Upper lobe of left lung (tissue), 6 donors: Measurements from ENCODE around the gene PRR18. TPM values are rescaled to one million over a fixed set of nuclear protein-coding genes. Genes with fewer than 3 reads are reported as not detected.
"Not testable (repeated sequence)": the region's sequence is repeated elsewhere in the genome, so short reads cannot be mapped to it uniquely, and the experiment has no call there.

Experiments used
- ATAC-seq, 2 donors: fragments of 200-7000 bp; cut with Tn5 transposase; one replicate each; pipeline ENCODE4 v1.9.1; 2022; ENCODE audit warnings: mild to moderate bottlenecking in 2 of 2, moderate library complexity in 2 of 2; ENCODE audit not compliant: low FRiP score in 2 of 2
- DNase-seq, 2 donors: peaks; one replicate each; pipeline ENCODE4 v3.0.0-alpha.2; 2019 to 2020
- H3K27ac ChIP-seq, 4 donors: fragments of 200-600 bp; sonication (generic); one replicate each; pipeline ENCODE4 v1.5.1; 2016 to 2019
- H3K27me3 ChIP-seq, 4 donors: fragments of 200-600 bp; sonication (generic); one replicate each; pipeline ENCODE4 v1.5.1; 2017 to 2019
- H3K36me3 ChIP-seq, 4 donors: fragments of 200-600 bp; sonication (generic); one replicate each; pipeline ENCODE4 v1.5.1; 2016 to 2019
- H3K4me1 ChIP-seq, 4 donors: fragments of 200-600 bp; sonication (generic); one replicate each; pipeline ENCODE4 v1.5.1; 2018 to 2019
- H3K4me3 ChIP-seq, 4 donors: fragments of 200-600 bp; sonication (generic); one replicate each; pipeline ENCODE4 v1.5.1; 2017 to 2019; ENCODE audit warnings: mild to moderate bottlenecking in 2 of 4, moderate library complexity in 1 of 4
- H3K9me3 ChIP-seq, 4 donors: fragments of 200-600 bp; sonication (generic); one replicate each; pipeline ENCODE4 v1.5.1; 2018 to 2019
- CTCF ChIP-seq, 6 experiments: fragments of 450-650 bp in 4 of 6; fragments of 200-600 bp in 2 of 6; sonication (generic) in 2 of 6; IDR thresholded peaks; one replicate each; pipeline ENCODE4 v1.5.1; 2016 to 2019; ENCODE audit warnings: antibody characterized with exemption in 6 of 6
- EP300 ChIP-seq, 4 donors: sonication (generic); formaldehyde crosslinking; IDR thresholded peaks; one replicate each; pipeline ENCODE4 v1.5.1; 2017; ENCODE audit warnings: antibody characterized with exemption in 4 of 4, control low read depth in 2 of 4
- POLR2A ChIP-seq, 4 donors: fragments of 450-650 bp; IDR thresholded peaks; one replicate each; pipeline ENCODE4 v1.5.1; 2016 to 2017; ENCODE audit warnings: antibody characterized with exemption in 4 of 4, mild to moderate bottlenecking in 2 of 4
- POLR2AphosphoS5 ChIP-seq, 2 donors: sonication (generic); formaldehyde crosslinking; IDR thresholded peaks; one replicate each; pipeline ENCODE4 v1.5.1; 2017; ENCODE audit warnings: antibody characterized with exemption in 2 of 2
- WGBS, 2 donors: methylation state at CpG; one replicate each; pipeline ENCODE4 v1.1.5; 2017 to 2018; 5-methylcytosine and 5-hydroxymethylcytosine counted together
- total RNA-seq, 6 donors: library from RNA; depleted of rRNA in 4 of 6; stranded (reverse); fragments of >200 nt in 4 of 6; gene quantifications; one replicate each; pipeline versions ENCODE4 v1.1.0 to v1.2.1, GENCODE V29; 2016 to 2021
- donor health status: DM: no; HTN: no; CAD: no; lungs with moderate emphysema.
- donor health status: DM: no; HTN: yes; CAD: no; lungs with severe emphysema.

The PRR18 gene
- total RNA-seq, 6 donors from 2014 or later, result 0.15 to 2.1 (median 0.50) TPM; not detected in 2

- Histone ChIP-seq H3K9me3 (no peaks in the 10 kb centered on the region), H3K4me3 (no peak overlapping the region), H3K27ac (no peak overlapping the region), H3K27me3 (no peaks in the 10 kb centered on the region), H3K36me3 (no peaks in the 10 kb centered on the region), H3K4me1 (no peaks in the 10 kb centered on the region)
- DNase-seq (no peak), ATAC-seq (no peak)
- no peak for TF ChIP-seq POLR2AphosphoS5 (IDR thresholded peaks at IDR 0.05)
- no peak for TF ChIP-seq CTCF (IDR thresholded peaks at IDR 0.05)
- no peak for TF ChIP-seq POLR2A (IDR thresholded peaks at IDR 0.05)
- TF ChIP-seq EP300 (IDR thresholded peaks at IDR 0.05), result no peak
These were observed 44.7 kb upstream of the PRR18 start for GRCh38 chr6:166352923-166353322.

GRCh38 chr6:166351715-166352285, 43.6 kb upstream of the PRR18 start:
- no peaks in the 10 kb centered on the region for H3K4me1 ChIP-seq
- DNase-seq (peak in 1 of 2 donors; percentile 51), ATAC-seq (peak; percentile 67 to 89)
- WGBS, 2 donors, result 8 to 17% methylated on average over 4 of the region's 4 CpGs
- H3K27me3 ChIP-seq, result no peaks in the 10 kb centered on the region
- no peaks in the 10 kb centered on the region for H3K36me3 ChIP-seq
- TF ChIP-seq POLR2A (IDR thresholded peaks at IDR 0.05), result peak in 1 of 4 donors; percentile 22
- TF ChIP-seq CTCF (IDR thresholded peaks at IDR 0.05), result no peak
- TF ChIP-seq EP300 (IDR thresholded peaks at IDR 0.05), result peak in 1 of 4 donors; percentile 3
- peak in 1 of 2 donors; percentile 9 for TF ChIP-seq POLR2AphosphoS5 (IDR thresholded peaks at IDR 0.05)
- H3K4me3 ChIP-seq, result no peak overlapping the region
- no peaks in the 10 kb centered on the region for H3K9me3 ChIP-seq
- H3K27ac ChIP-seq, result no peak overlapping the region

- Histone ChIP-seq H3K27me3 (no peaks in the 10 kb centered on the region), H3K4me1 (peaks cover 1 to 3% (median 2%) of the 10 kb centered on the region in 4 donors), H3K36me3 (no peaks in the 10 kb centered on the region), H3K4me3 (no peak overlapping the region), H3K27ac (no peak overlapping the region), H3K9me3 (no peaks in the 10 kb centered on the region)
- 83 to 89% methylated on average over 6 of the region's 6 CpGs for WGBS, 2 donors
- no peak for ATAC-seq
- DNase-seq, result no peak
- no peak for TF ChIP-seq EP300 (IDR thresholded peaks at IDR 0.05)
- TF ChIP-seq CTCF (IDR thresholded peaks at IDR 0.05), result no peak
- TF ChIP-seq POLR2A (IDR thresholded peaks at IDR 0.05), result no peak
- TF ChIP-seq POLR2AphosphoS5 (IDR thresholded peaks at IDR 0.05), result no peak
These were observed 40.2 kb upstream of the PRR18 start for GRCh38 chr6:166348305-166348949.

- TF ChIP-seq POLR2AphosphoS5 (IDR thresholded peaks at IDR 0.05) (no peak), CTCF (IDR thresholded peaks at IDR 0.05) (no peak), POLR2A (IDR thresholded peaks at IDR 0.05) (no peak), EP300 (IDR thresholded peaks at IDR 0.05) (no peak)
- H3K9me3 ChIP-seq, result no peaks in the 10 kb centered on the region
- ATAC-seq (no peak), DNase-seq (no peak)
- no peak overlapping the region for H3K4me3 ChIP-seq
- H3K36me3 ChIP-seq, result no peaks in the 10 kb centered on the region
- no peaks in the 10 kb centered on the region for H3K27me3 ChIP-seq
- no peak overlapping the region for H3K27ac ChIP-seq
- peaks cover 6 to 7% (median 7%) of the 10 kb centered on the region in 4 donors for H3K4me1 ChIP-seq
These were observed 38.8 kb upstream of the PRR18 start for GRCh38 chr6:166346965-166347364.

- TF ChIP-seq CTCF (IDR thresholded peaks at IDR 0.05) (no peak), EP300 (IDR thresholded peaks at IDR 0.05) (no peak), POLR2A (IDR thresholded peaks at IDR 0.05) (no peak), POLR2AphosphoS5 (IDR thresholded peaks at IDR 0.05) (no peak)
- H3K9me3 ChIP-seq, result no peaks in the 10 kb centered on the region
- no peak overlapping the region for H3K4me3 ChIP-seq
- no peak overlapping the region for H3K27ac ChIP-seq
- ATAC-seq (no peak), DNase-seq (no peak)
- no peaks in the 10 kb centered on the region for H3K36me3 ChIP-seq
- peaks cover 8 to 10% (median 9%) of the 10 kb centered on the region in 4 donors for H3K4me1 ChIP-seq
- 86 to 92% methylated on average over 3 of the region's 3 CpGs for WGBS, 2 donors
- no peaks in the 10 kb centered on the region for H3K27me3 ChIP-seq
These were observed 38.3 kb upstream of the PRR18 start for GRCh38 chr6:166346449-166346848.

- WGBS, 2 donors, result 89 to 90% methylated on average over 8 to 9 of the region's 9 CpGs
- DNase-seq, H3K36me3 ChIP-seq, H3K27ac ChIP-seq, H3K9me3 ChIP-seq, H3K4me3 ChIP-seq, H3K27me3 ChIP-seq, ATAC-seq: not testable (repeated sequence)
- peaks cover 15 to 18% (median 16%) of the 10 kb centered on the region in 4 donors for H3K4me1 ChIP-seq
These were observed 37.5 kb upstream of the PRR18 start for GRCh38 chr6:166345672-166346071.

- DNase-seq, H3K27ac ChIP-seq, H3K9me3 ChIP-seq, ATAC-seq, H3K36me3 ChIP-seq, H3K4me3 ChIP-seq, H3K27me3 ChIP-seq: not testable (repeated sequence)
- peaks cover 23 to 26% (median 24%) of the 10 kb centered on the region in 4 donors for H3K4me1 ChIP-seq
- 94 to 97% methylated on average over 2 of the region's 2 CpGs for WGBS, 2 donors
These were observed 36.7 kb upstream of the PRR18 start for GRCh38 chr6:166344921-166345320.
